Activated CD4-positive, CD25-positive, alpha-beta regulatory T cell treated with anti-CD3 and anti-CD28 coated beads, Interleukin-2, amount 50 U/mL, for 16 hours (primary cell): ENCODE data around the gene PGRMC2.

Source experiments
- DNase-seq: peaks from one replicate; pipeline ENCODE4 v3.0.0-alpha.2; 2020; ENCODE audit warnings: low read depth, low spot score

The PGRMC2 gene

GRCh38 chr4:128287141-128287870, at the start of gene PGRMC2:
TSS of gene PGRMC2 (minus strand) at chr4:128287813. CDS start at chr4:128287790, 23 bp downstream.
- no peak for DNase-seq

DNA sequence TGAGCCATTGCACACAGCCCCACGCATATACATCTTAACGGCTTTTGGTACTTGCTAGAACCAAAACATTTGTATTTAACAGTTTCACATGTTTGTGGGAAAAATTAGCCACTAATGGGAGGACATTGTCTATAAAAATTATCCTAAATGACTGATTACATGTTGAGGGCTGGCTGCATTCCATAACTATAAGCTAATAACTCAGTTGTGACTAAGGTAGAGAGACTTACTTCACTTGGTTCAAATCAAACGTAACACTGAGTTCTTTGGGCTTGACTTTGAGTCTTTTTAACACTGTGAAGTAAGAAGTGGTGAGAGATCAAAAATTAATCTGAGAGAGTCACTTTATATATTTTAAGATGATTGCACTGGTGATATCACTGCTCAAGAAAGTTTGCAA, 47.9 kb upstream of the PGRMC2 start:
- no peak for DNase-seq

DNA sequence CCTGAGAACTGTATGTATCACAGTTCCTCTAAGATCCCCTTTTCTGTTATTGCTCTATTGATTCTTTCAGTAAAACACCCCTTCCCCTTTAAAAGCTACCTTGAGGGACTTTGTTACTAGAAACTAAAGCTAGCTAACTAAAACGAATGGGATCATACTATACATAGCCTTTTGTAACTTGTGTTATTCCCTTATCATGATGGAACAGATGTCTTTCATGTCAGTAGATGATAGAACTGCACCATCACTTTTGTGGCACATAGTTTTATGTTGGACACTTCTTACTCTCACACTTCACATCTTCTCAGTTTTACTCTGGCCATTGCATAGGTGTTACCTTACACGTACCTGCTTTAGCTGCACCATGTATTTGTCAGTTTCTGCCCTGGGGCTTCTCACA, 46.6 kb upstream of the PGRMC2 start:
- DNase-seq = no peak

DNA sequence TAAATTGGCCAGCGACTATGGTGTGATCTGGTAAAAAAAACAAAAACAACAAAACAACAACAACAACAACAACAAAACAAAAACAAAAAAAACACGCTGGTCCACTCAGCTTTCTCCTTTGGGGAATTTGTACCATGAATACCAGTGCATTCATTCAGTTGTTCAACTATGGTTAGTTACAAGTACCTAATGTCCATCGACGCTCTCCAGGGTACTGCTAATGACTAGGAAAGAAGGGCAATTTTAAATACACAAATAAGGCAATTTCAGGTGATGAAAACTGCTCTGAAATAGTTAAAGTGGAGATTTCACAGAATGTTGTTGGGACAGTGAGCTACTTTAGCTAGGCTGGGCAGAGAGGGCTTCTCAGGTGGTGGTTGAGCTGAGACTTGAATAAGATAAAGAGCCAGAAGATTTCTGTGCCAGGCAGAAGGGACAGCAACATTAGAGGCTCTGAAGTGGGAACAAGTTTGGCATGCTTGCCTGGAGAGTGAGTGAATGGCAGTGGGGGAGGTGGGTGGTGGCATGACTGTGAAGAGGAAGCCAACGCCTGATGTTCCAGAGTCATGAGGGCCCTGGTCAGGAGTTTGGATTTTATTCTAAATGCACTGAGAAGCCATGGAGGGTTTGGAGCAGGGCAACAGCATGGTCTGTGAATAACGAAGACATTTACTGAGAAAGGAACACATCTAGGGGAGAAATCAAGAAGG, 45.9 kb upstream of the PGRMC2 start:
- DNase-seq = no peak

DNA sequence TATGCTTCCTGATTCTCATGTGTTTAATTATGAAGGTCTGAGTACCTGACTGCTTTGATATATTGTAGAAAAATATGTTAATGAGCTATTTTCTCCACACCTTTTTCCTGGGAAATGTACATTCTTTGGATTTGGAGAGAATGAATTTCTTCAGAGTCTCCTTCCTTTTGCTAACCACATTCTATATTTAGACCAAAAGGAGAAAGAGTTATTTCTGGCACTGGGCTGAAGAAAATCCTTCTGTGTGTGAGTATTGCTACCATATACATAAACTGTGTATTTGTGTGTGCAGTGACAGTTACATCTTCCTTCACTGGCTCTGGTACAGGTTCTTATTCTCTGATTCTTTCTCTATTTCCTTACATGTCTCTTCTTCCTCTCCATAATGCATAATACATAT, 44.5 kb upstream of the PGRMC2 start:
- DNase-seq = no peak

- no peak for DNase-seq
Observed at GRCh38 chr4:128329638-128330037, 42.0 kb upstream of the PGRMC2 start.

- no peak for DNase-seq
Observed at GRCh38 chr4:128328106-128328505, 40.5 kb upstream of the PGRMC2 start.

DNA sequence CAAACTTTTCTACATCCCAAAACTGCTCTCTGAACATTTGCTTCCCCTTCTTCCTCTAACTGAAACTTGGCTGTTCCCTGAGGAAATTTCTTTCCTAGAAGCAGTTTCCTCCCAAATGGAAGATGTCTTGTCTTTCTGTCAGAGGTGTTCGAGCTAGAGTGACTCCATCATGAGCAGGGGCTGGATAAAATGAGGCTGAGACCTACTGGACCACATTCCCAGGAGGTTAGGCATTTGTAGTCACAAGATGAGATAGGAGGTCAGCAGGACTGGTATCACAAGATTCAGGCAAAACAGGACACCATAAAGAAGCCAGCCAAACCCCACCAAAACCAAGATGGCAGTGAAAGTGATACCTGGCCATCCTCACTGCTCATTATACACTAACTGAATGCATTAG, 35.8 kb upstream of the PGRMC2 start:
- no peak for DNase-seq

DNA sequence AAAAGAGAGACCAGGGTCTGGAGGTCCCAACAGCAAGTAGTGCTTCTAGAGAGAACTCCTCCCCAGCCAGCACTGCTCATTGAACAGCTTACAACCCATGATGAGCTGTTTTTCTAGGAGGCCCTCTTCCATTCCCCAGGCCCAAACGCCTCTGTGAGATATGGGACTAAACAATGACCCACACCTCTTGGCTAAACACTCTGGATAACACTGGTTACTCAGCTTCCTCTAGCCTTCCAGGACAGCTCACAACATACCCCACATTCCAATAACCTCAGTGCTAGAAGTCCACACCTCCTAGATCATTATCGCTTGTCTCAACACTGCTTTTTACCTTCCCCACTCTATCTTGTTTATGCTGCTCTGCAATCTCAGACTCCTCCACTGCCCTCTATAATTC, 35.4 kb upstream of the PGRMC2 start:
- no peak for DNase-seq

- DNase-seq = no peak
Observed at GRCh38 chr4:128322311-128322710, 34.7 kb upstream of the PGRMC2 start.

DNA sequence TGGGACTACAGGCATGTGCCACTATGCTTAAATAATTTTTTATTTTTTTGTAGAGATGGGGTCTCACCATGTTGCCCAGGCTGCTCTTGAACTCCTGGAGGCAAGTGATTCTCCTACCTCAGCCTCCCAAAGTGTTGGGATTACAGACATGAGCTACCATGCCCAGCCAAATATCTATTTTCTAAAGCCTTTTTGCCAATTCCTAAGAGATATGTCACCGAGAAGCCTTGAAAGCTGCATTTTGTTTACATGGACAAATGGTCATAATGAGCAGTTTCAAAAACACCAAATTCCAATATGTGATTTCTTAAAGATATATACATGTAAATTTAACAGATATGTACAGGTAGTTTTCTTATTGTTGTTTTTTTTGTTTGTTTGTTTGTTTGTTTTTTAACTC, 33.0 kb upstream of the PGRMC2 start:
- no peak for DNase-seq

DNA sequence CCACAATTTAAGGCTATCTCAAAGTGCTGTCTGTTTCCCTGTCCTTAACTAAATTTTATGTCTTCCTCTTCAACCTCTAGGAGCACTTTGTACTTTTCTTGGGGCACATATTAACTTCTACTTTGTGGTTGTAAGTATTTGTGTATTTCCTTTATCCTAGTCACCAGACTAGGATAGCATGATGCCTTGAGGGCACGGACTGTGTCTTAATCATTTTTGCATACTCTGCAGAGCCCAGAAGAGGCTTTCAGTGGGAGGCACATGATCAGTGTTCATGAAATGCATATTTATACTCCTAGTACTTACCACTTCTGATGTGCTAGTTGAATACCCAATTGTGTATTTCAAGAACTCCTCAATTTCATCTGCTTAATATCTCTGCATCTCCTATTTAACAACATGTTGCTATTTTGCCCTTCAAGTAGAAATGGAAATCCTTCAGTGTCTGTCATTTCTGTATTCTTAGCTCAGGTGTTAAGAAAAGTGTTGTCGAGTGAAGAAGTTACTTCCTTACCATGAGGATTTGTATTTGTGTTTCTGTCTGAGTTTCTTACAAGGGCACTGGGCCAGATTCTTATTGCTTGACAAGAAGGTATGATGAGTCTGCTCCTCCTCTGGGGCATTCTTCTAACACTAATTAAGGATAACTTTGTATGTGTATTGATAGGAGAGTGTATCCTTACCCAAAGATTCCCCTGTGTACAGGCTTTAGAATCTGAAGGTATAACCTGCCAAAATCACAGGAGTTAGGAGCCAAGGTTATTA, 28.3 kb upstream of the PGRMC2 start:
- no peak for DNase-seq

- no peak for DNase-seq
Observed at GRCh38 chr4:128311659-128312403, 24.2 kb upstream of the PGRMC2 start.

GRCh38 chr4:128310266-128310697, 22.7 kb upstream of the PGRMC2 start:
- DNase-seq = no peak

DNA sequence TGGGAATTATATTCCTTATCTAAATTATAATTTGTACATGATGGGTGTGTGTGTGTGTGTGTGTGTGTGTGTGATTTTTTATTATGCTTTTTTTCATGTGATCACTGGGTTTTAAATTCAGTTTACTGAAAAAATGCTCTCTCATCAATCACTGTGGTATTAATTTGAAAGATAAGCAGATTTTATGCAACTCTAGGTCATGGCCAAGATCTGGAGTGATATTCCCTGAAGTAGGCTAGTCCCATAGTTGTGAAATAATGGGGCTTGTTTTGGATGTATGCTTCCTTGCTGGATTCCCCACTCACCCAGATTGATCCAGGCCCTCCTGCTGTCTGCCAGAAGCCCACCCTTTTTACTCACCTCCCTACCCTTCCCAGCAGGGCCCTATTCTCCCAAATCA, 22.0 kb upstream of the PGRMC2 start:
- no peak for DNase-seq

- no peak for DNase-seq
Observed at GRCh38 chr4:128308986-128309385, 21.4 kb upstream of the PGRMC2 start.

DNA sequence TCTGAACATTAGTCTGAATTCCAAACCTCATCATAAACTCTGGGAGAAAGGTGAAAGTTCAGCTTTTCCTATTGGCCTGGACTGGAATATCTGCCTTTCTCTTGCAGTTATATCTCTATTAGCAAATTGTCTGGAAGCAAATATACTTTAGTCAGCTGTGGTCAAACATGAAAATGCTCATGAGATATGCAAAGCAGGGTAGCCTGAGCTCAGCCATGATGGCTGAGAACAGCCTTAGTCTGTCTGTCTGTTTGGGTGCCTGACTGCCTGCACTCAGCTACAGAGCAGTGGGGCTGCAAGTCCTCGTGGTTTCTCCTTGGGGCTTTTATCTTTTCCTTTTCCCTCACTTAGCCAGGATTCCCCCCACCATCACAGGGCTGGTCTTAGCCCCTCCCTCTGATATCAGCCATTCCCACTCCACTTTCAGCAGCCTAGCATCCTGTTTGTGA, 19.5 kb upstream of the PGRMC2 start:
- DNase-seq = no peak

DNA sequence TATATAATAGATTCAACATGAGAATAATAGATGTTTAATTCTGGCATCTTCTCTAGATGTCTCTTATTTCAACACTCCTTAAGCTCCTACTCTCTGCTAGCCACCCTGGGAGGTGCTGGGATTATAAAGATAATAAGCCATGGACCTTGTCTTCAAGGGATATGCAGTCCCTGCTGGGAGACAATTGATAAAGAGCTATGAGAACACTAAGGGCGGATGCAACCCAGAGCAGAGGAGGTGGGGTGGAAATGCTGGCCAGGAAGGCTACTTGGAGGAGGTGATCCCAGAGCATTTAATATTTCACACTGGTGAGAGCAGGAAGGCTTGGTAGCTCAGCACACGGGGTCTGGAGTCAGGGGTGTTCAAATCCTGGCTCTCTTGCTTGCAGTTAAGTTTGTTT, 18.3 kb upstream of the PGRMC2 start:
- no peak for DNase-seq

DNA sequence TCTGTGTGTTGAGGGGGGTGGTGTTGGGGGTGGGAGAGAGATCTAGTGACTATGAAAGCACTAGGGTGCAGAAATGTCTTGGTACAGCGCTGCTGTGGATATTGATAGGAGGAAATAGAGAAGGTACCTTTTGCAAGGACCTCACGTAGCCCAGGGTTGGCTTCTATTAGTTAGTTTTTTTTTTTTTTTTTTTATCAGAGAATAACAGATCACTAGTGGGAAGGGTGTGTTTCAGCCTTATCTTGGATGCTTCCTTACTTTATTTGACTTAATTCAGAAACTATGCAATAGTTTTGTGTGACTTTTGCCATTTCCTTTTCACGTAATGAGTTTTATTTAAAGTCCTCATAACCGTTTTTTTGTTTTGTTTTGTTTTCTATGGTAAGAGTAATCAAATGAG, 16.4 kb upstream of the PGRMC2 start:
- no peak for DNase-seq

- no peak for DNase-seq
Observed at GRCh38 chr4:128303405-128303785, 15.8 kb upstream of the PGRMC2 start.

DNA sequence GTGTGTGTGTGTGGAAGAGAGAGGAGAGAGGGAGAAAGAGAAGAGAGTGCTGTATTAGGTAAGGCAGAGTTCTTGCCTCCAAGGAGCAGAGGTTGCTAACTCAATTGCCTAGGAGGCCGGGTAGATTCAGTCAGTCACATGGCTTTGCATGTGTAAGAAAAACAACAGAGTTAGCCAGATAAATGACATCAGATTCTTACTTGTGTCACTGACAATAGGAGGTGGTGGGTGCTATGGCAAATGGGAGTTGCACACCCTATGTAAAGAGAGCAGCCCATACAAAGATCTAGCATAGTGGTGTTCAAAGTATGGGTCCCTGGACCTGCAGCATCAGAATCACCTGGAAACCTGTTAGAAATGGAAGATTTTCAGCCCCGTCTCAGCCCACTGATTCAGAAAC, 14.4 kb upstream of the PGRMC2 start:
- DNase-seq = no peak

DNA sequence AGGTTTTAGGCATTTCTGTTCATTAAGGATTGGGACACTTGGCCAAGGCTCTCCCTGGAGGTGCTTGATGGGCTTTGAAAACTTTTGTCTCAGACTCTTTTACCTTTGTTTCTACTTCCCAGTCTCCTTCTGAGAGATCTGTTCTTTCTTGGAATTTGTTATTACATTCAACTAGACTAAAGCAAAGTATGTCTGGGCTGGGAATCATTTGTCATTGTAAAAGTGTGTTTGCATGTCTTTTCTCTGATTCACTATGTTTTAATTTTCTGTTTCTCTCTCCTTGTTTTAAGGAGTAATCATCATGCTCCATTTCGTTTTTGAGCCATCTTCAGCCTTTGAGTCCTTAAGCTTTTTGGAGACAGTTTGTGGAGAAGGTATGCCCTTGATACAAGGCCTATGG, 12.2 kb upstream of the PGRMC2 start:
- no peak for DNase-seq
